ENCODE measurements around the gene TANC1.

- TF ChIP-seq, protein P1, sequence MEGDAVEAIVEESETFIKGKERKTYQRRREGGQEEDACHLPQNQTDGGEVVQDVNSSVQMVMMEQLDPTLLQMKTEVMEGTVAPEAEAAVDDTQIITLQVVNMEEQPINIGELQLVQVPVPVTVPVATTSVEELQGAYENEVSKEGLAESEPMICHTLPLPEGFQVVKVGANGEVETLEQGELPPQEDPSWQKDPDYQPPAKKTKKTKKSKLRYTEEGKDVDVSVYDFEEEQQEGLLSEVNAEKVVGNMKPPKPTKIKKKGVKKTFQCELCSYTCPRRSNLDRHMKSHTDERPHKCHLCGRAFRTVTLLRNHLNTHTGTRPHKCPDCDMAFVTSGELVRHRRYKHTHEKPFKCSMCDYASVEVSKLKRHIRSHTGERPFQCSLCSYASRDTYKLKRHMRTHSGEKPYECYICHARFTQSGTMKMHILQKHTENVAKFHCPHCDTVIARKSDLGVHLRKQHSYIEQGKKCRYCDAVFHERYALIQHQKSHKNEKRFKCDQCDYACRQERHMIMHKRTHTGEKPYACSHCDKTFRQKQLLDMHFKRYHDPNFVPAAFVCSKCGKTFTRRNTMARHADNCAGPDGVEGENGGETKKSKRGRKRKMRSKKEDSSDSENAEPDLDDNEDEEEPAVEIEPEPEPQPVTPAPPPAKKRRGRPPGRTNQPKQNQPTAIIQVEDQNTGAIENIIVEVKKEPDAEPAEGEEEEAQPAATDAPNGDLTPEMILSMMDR (conservative IDR thresholded peaks at IDR 0.05; ENCODE audit: low read length) = no peak
- TF ChIP-seq EZH2phosphoT487 (IDR thresholded peaks at IDR 0.05; ENCODE audit: borderline replicate concordance) = no peak
Measured at GRCh38 chr2:158989165-158989564, 20.7 kb downstream of the TANC1 start.
